Testis (tissue), 3 donors: ENCODE results near the gene TMCO1. TPM values are rescaled to one million over a fixed set of nuclear protein-coding genes. Genes with fewer than 3 reads are reported as not detected.
"Not testable (repeated sequence)": the region's sequence is repeated elsewhere in the genome, so short reads cannot be mapped to it uniquely, and the experiment has no call there.

Experiments
- DNase-seq: peaks from one replicate; pipeline ENCODE4 v3.0.0-alpha.2; 2019
- H3K27ac ChIP-seq, 2 donors: fragments of 200-600 bp; sonication (generic); one replicate each; pipeline ENCODE4 v1.5.1; 2019
- H3K27me3 ChIP-seq: fragments of 200-600 bp; sonication (generic); one replicate; pipeline ENCODE4 v1.5.1; 2019
- H3K36me3 ChIP-seq: fragments of 200-600 bp; sonication (generic); one replicate; pipeline ENCODE4 v1.5.1; 2017; ENCODE audit warnings: low read depth; ENCODE audit errors: missing control alignments
- H3K4me1 ChIP-seq: fragments of 200-600 bp; sonication (generic); one replicate; pipeline ENCODE4 v1.5.1; 2019
- H3K4me3 ChIP-seq, 2 donors: fragments of 200-600 bp; sonication (generic); one replicate each; pipeline ENCODE4 v1.5.1; 2017 to 2019
- H3K9me3 ChIP-seq: fragments of 200-600 bp; sonication (generic); one replicate; pipeline ENCODE4 v1.5.1; 2017
- POLR2A ChIP-seq: fragments of 450-650 bp; IDR thresholded peaks from one replicate; pipeline ENCODE4 v1.6.1; 2017; ENCODE audit warnings: antibody characterized with exemption, mild to moderate bottlenecking, moderate library complexity
- WGBS, 2 donors: methylation state at CpG; one replicate each; pipeline ENCODE4 v1.1.5; 2018; 5-methylcytosine and 5-hydroxymethylcytosine counted together
- intact Hi-C: fragments of 100-400 bp; cut with DNase I; formaldehyde crosslinking; loops from one replicate; pipeline ENCODE4 v1.15.1; 2023; ENCODE audit warnings: low total_unique reads
- polyA plus RNA-seq: library from polyadenylated mRNA; stranded (reverse); fragments of 350-450 nt; fragmentation: Illumina TruSeq; extraction: RNeasy Lipid Tissue Mini Kit (QIAGEN cat#74804); gene quantifications from one replicate; pipeline ENCODE4 v1.2.3, GENCODE V29; 2014; ENCODE audit warnings: low read depth, low replicate concordance; ENCODE audit not compliant: insufficient read depth
- total RNA-seq, 2 donors: library from RNA; depleted of rRNA; stranded (reverse); fragments of >200 nt; gene quantifications; one replicate each; pipeline ENCODE4 v1.2.3, GENCODE V29; 2016
- TF ChIP-seq, protein P1 (sequence below), 3 experiments: fragments of 450-650 bp in 2 of 3; fragments of 200-600 bp in 1 of 3; sonication (generic) in 1 of 3; IDR thresholded peaks; one replicate each; pipeline ENCODE4 v1.5.1; 2016 to 2019; ENCODE audit warnings: antibody characterized with exemption in 3 of 3, mild to moderate bottlenecking in 2 of 3, moderate library complexity in 1 of 3

TMCO1 gene
- total and polyA plus RNA-seq, 3 donors from 2014 or later, result 97.5 to 195 (median 114) TPM

DNA sequence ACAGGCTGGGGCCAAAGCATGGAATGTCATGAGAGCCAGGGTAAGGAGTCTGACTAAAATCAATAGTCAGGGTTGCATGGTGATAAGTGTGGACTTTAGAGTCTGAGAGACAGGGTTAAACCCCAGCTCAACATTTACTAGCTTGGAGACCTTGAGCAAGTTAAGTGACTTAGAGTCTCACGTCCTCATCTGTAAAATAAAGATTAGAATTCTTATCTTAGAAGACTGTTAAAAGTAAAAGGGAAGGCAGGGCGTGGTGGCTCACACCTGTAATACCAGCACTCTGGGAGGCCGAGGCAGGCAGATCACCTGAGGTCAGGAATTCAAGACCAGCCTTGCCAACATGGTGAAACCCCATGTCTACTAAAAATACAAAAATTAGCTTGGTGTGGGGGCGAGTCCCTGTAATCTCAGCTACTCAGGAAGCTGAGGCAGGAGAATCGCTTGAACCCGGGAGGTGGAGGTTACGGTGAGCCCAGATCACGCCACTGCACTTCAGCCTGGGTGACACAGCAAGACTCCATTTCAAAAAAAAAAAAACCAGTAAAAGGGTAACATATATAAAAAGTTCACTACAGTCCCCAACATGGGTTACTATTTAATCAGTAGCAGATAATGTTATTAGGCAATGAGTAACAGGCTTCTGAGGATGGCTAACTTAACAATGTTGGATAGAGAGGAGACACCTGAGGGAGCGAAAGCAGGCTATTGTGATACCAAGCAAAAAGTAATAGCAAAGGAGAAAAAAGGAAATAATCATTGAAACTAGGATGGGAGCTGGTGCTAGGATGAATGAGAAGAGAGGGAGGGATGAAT lies 20.8 kb downstream of the TMCO1 start:
- intact Hi-C loops, result no loop called here
- 90% methylated on average over 9 of the region's 9 CpGs for WGBS, 2 donors
- H3K36me3 ChIP-seq, result no peaks in the 10 kb centered on the region

DNA sequence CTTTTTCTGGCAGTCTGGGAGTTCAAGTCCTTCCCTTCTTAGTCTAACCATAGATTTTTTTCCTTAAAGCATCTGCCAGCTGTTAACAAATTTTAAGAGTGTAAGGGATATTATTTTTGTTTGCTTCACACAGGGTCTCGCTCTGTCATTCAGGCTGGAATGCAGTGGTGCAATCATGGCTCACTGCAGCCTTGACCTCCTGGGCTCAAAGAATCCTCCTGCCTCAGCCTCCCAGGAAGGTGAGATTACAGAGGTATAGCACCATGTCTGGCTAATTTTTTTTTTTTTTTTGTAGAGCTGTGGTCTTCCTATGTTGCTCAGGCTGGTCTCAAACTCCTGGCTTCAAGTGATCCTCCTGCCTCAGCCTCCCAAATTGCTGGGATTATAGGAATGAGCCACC lies 23.8 kb downstream of the TMCO1 start:
- H3K4me3 ChIP-seq, H3K4me1 ChIP-seq, DNase-seq, H3K36me3 ChIP-seq, H3K27ac ChIP-seq, H3K9me3 ChIP-seq, intact Hi-C loops, H3K27me3 ChIP-seq: not testable (repeated sequence)
- 88% methylated on average over 1 of the region's 1 CpG for WGBS, 2 donors

More for the DNA sequence above, 20.8 kb downstream of the TMCO1 start:
- Histone ChIP-seq H3K27me3 (no peaks in the 10 kb centered on the region), H3K9me3 (no peaks in the 10 kb centered on the region), H3K4me1 (no peaks in the 10 kb centered on the region), H3K27ac (no peak overlapping the region), H3K4me3 (no peak overlapping the region)
- no peak for TF ChIP-seq POLR2A
- TF ChIP-seq, protein P1, sequence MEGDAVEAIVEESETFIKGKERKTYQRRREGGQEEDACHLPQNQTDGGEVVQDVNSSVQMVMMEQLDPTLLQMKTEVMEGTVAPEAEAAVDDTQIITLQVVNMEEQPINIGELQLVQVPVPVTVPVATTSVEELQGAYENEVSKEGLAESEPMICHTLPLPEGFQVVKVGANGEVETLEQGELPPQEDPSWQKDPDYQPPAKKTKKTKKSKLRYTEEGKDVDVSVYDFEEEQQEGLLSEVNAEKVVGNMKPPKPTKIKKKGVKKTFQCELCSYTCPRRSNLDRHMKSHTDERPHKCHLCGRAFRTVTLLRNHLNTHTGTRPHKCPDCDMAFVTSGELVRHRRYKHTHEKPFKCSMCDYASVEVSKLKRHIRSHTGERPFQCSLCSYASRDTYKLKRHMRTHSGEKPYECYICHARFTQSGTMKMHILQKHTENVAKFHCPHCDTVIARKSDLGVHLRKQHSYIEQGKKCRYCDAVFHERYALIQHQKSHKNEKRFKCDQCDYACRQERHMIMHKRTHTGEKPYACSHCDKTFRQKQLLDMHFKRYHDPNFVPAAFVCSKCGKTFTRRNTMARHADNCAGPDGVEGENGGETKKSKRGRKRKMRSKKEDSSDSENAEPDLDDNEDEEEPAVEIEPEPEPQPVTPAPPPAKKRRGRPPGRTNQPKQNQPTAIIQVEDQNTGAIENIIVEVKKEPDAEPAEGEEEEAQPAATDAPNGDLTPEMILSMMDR (IDR thresholded peaks at IDR 0.05), result no peak
- DNase-seq, result no peak

DNA sequence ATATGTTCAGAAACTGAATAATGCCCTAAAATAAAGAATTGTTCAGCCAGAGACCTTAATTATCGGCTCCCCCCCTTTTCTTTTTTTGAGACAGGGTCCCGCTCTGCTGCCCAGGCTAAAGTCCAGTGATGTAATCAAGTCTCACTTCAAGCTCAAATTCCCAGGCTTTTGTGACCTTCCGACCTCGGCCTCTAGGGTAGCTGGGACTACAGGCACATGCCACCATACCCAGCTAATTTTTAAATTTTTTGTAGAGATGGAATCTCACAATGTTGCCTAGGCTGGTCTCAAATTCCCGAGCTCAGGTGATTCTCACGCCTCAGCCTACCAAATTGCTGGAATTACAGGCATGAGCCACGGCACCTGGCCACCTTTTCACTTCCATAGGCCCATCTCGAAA lies 26.5 kb downstream of the TMCO1 start:
- H3K36me3 ChIP-seq, result no peaks in the 10 kb centered on the region
- H3K27me3 ChIP-seq, result no peaks in the 10 kb centered on the region
- no peaks in the 10 kb centered on the region for H3K9me3 ChIP-seq
- no peak overlapping the region for H3K4me3 ChIP-seq
- 87 to 97% methylated on average over 8 of the region's 8 CpGs for WGBS, 2 donors
- TF ChIP-seq, protein P1 (IDR thresholded peaks at IDR 0.05), result no peak
- TF ChIP-seq POLR2A, result no peak
- intact Hi-C loops, result no loop called here
- H3K4me1 ChIP-seq, result no peaks in the 10 kb centered on the region
- no peak overlapping the region for H3K27ac ChIP-seq
- no peak for DNase-seq

DNA sequence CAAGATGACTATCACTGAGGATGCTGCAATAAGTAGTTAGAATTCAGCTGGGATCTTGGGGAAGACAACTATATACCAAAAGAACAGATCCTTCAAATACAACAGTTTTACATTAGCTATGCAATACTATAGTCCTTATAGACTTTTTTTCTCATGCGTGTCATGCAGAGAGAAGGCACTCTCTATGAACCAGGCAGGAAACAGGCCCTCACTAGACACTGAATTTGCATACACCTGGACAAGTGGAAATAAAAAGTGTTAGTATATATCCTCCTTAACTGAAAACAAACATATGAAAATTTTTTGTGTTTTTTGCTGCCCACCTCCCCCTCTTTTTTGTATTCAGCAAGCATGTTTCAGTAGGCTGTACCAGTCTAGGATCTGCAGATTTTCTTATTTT lies 29.9 kb downstream of the TMCO1 start:
- Histone ChIP-seq H3K9me3 (no peaks in the 10 kb centered on the region), H3K4me3 (no peak overlapping the region), H3K4me1 (no peaks in the 10 kb centered on the region), H3K27me3 (no peaks in the 10 kb centered on the region), H3K27ac (no peak overlapping the region), H3K36me3 (no peaks in the 10 kb centered on the region)
- intact Hi-C loops, result no loop called here
- WGBS, 2 donors, result 92 to 100% methylated on average over 1 of the region's 1 CpG
- DNase-seq, result no peak
- TF ChIP-seq, protein P1 (IDR thresholded peaks at IDR 0.05), result no peak
- TF ChIP-seq POLR2A, result no peak

DNA sequence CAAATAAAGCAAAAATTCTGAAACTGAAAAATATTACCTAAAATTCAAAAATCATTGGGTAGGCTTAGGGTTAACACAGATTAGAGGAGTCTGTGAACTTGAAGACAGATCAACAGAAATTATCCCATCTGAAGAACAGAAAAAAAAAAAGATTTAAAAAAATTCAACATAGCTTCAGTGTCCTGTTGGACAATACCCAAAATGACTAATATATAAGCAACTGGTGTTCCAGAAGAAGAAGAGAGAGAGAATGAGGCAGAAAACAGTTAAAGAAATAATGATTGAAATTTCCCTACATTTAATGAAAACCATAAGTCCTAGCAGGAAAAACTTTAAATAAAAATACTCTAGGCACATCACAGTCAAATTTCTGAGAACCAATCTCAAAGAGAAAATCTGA lies 31.5 kb downstream of the TMCO1 start:
- H3K4me1 ChIP-seq, result no peaks in the 10 kb centered on the region
- H3K27me3 ChIP-seq, result no peaks in the 10 kb centered on the region
- H3K9me3 ChIP-seq, result no peaks in the 10 kb centered on the region
- no peak for TF ChIP-seq POLR2A
- TF ChIP-seq, protein P1 (IDR thresholded peaks at IDR 0.05), result no peak
- DNase-seq, result no peak
- H3K36me3 ChIP-seq, result no peaks in the 10 kb centered on the region
- H3K27ac ChIP-seq, result no peak overlapping the region
- H3K4me3 ChIP-seq, result no peak overlapping the region
- intact Hi-C loops, result no loop called here
